GM18505 (cell line): ENCODE measurements around the gene KLHDC9.
A peak's percentile ranks its signal among the peaks of the same experiment; 100 is the strongest.

Experiments used
- ATAC-seq: cut with Tn5 transposase; IDR thresholded peaks from one replicate; pipeline ENCODE4 v1.9.1; 2021; ENCODE audit not compliant: unreplicated experiment
- POLR2A ChIP-seq: IDR thresholded peaks from 4 replicates; pipeline ENCODE4 v1.6.1; 2011; ENCODE audit warnings: borderline replicate concordance; ENCODE audit not compliant: insufficient read depth, insufficient read length; ENCODE audit errors: extremely low read depth

Gene KLHDC9

GRCh38 chr1:161069731-161070270 is 28.4 kb upstream of the KLHDC9 start, which contains the start of gene ARHGAP30:
ARHGAP30 (minus strand) TSS chr1:161069891; CDS start chr1:161069624, 267 bp downstream.
- peak; percentile 87 for TF ChIP-seq POLR2A
- peak; percentile 73 for ATAC-seq

GRCh38 chr1:161070761-161071160 is 27.4 kb upstream of the KLHDC9 start:
- TF ChIP-seq POLR2A = no peak

DNA sequence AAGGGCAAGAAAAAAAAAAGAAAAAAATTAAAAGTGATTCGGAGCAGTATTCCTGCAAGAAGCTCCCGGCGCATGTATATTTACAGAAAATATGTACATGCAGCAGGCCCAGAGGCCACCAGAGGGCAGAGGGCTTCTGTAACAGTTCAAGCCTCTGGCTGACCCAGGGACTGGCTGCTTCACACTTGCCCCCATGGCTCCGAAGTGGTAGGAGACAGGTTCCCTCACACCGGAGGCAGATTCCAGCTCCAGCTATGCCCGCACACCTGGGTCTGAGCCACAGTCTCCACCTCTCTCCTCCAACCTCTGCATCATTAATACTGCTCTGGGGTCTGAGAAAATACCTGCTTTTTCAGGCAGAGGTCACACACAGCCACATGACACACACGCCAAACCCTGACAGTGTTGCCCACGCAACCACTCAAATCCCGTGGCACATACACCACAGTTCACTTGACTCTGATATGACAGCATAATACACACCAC is 26.2 kb upstream of the KLHDC9 start:
- TF ChIP-seq POLR2A = no peak
- no peak for ATAC-seq

More at GRCh38 chr1:161070761-161071160, 27.4 kb upstream of the KLHDC9 start:
- no peak for ATAC-seq

GRCh38 chr1:161072751-161073449 is 25.3 kb upstream of the KLHDC9 start:
- TF ChIP-seq POLR2A = no peak

GRCh38 chr1:161073474-161074121 is 24.6 kb upstream of the KLHDC9 start:
- no peak for TF ChIP-seq POLR2A
- ATAC-seq = no peak

More at GRCh38 chr1:161072751-161073449, 25.3 kb upstream of the KLHDC9 start:
- no peak for ATAC-seq

- ATAC-seq = no peak
- TF ChIP-seq POLR2A = no peak
These were observed 23.3 kb upstream of the KLHDC9 start for GRCh38 chr1:161074676-161075368.

GRCh38 chr1:161076410-161076809 is 21.8 kb upstream of the KLHDC9 start:
- ATAC-seq = no peak
- no peak for TF ChIP-seq POLR2A

GRCh38 chr1:161077426-161077825 is 20.7 kb upstream of the KLHDC9 start:
- no peak for ATAC-seq
- no peak for TF ChIP-seq POLR2A

DNA sequence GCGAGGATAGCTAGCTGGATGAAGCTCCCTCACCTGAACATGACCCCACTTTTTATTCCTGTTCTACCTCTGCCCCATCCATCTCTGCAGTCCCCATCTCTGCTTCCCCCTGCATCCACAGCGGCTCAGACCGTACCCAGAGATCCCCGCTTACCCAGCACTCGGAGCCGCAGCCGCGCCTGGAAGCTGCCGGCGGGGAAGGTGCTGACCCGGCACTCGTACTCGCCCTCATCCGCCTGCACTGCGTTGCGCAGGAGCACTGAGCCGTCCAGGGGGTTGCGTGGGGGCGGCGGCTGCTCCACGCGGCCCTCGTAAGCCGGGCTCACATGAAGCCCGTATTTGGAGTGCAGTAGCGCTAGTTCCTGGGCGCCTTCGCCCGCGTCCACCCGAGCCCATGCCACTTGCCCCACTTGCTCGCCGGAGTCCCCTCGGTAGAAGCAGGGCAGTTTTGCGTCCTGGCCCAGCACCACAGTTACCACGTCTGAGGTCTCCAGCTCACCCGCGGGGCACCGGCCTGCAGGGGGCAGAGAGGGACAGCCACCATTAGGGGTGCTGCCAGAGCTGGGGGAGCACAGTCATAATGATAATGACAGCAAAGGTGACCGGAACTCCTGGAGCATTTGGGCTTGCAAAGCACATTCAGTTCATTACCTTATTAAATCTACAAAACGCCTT is 18.6 kb upstream of the KLHDC9 start:
- ATAC-seq = no peak
- no peak for TF ChIP-seq POLR2A

GRCh38 chr1:161080441-161081405 is 17.4 kb upstream of the KLHDC9 start:
- TF ChIP-seq POLR2A = no peak
- ATAC-seq = no peak

- no peak for ATAC-seq
- no peak for TF ChIP-seq POLR2A
These were observed 16.6 kb upstream of the KLHDC9 start for GRCh38 chr1:161081519-161081918.

GRCh38 chr1:161082483-161082882 is 15.7 kb upstream of the KLHDC9 start:
- TF ChIP-seq POLR2A = no peak
- no peak for ATAC-seq
